ENCODE results near the gene ZNF646. TPM values are rescaled to one million over a fixed set of nuclear protein-coding genes. Genes with fewer than 3 reads are reported as not detected.

ZNF646 gene
- total RNA-seq, 1 experiment from 2014 or later, result 26.8 TPM

- no peak; the same call in 1 of the 2 replicates for TF ChIP-seq POLR2AphosphoS5 (IDR thresholded peaks at IDR 0.05; ENCODE audit: low read depth, low read length)
- no peak for TF ChIP-seq SIN3A (IDR thresholded peaks at IDR 0.05; ENCODE audit: borderline replicate concordance, insufficient read depth, low read depth, low read length)
- TF ChIP-seq CTCF (IDR thresholded peaks at IDR 0.05), result no peak
- TF ChIP-seq REST (IDR thresholded peaks at IDR 0.05; ENCODE audit: insufficient read depth in 1 of 2, low read depth in 2 of 2, low read length in 1 of 2), result no peak
- TF ChIP-seq TCF7L2 (IDR thresholded peaks at IDR 0.05; ENCODE audit: low read depth, low read length), result no peak
- H3K4me3 ChIP-seq (ENCODE audit: low read depth in 2 of 2, low read length in 2 of 2), result no peak overlapping the region
- BruUV-seq (replicated peaks), result no TSS peak
- POLR2A ChIA-PET, result interaction anchor here (1.7 kb wide), 1 partner anchor 8 kb away, joined by 4 read pairs; the partner anchor contains the start of gene KAT8
- CTCF ChIA-PET, result no interaction called here
- no peaks in the 10 kb centered on the region for H3K4me1 ChIP-seq (ENCODE audit: control insufficient read depth, insufficient read depth, low read length)
- peaks cover 3% of the 10 kb centered on the region; the same call in 1 of the 2 replicates for H3K36me3 ChIP-seq (ENCODE audit: control insufficient read depth, insufficient read depth, low read length)
- H3K9me3 ChIP-seq (ENCODE audit: control insufficient read depth, insufficient read depth, low read depth, low read length), result no peaks in the 10 kb centered on the region
- no peak overlapping the region for H3K27ac ChIP-seq (ENCODE audit: low read length)
- in situ Hi-C loops (cut with HindIII; ENCODE audit: low pct_unique_long_range_greater_than_20kb, low sequenced_read_pairs), result no loop called here
- no peak for DNase-seq (ENCODE audit: low read depth, low spot score)
- intact Hi-C loops (cut with micrococcal nuclease; ENCODE audit: unreplicated experiment), result no loop called here
- no peak for ATAC-seq
- H3K27me3 ChIP-seq (ENCODE audit: control insufficient read depth, insufficient read depth, low read length), result no peaks in the 10 kb centered on the region
Observed at GRCh38 chr16:31125844-31126243, 51.6 kb downstream of the ZNF646 start.

GRCh38 chr16:31127182-31127581, 53.0 kb downstream of the ZNF646 start:
- POLR2A ChIA-PET, result interaction anchor here (1.7 kb wide), 1 partner anchor 9 kb away, joined by 4 read pairs; the partner anchor contains the start of gene KAT8
- H3K9me3 ChIP-seq (ENCODE audit: control insufficient read depth, insufficient read depth, low read depth, low read length), result no peaks in the 10 kb centered on the region
- DNase-seq (ENCODE audit: low read depth, low spot score) (no peak), ATAC-seq (no peak)
- TF ChIP-seq POLR2AphosphoS5 (IDR thresholded peaks at IDR 0.05; ENCODE audit: low read depth, low read length) (no peak), REST (IDR thresholded peaks at IDR 0.05; ENCODE audit: insufficient read depth in 1 of 2, low read depth in 2 of 2, low read length in 1 of 2) (no peak), TCF7L2 (IDR thresholded peaks at IDR 0.05; ENCODE audit: low read depth, low read length) (no peak), CTCF (IDR thresholded peaks at IDR 0.05) (no peak), SIN3A (IDR thresholded peaks at IDR 0.05; ENCODE audit: borderline replicate concordance, insufficient read depth, low read depth, low read length) (no peak)
- H3K36me3 ChIP-seq (ENCODE audit: control insufficient read depth, insufficient read depth, low read length), result no peaks in the 10 kb centered on the region
- CTCF ChIA-PET, result no interaction called here
- no peaks in the 10 kb centered on the region for H3K4me1 ChIP-seq (ENCODE audit: control insufficient read depth, insufficient read depth, low read length)
- BruUV-seq (replicated peaks), result no TSS peak
- intact Hi-C loops (cut with micrococcal nuclease; ENCODE audit: unreplicated experiment), result no loop called here
- H3K27me3 ChIP-seq (ENCODE audit: control insufficient read depth, insufficient read depth, low read length), result no peaks in the 10 kb centered on the region
- no peak overlapping the region for H3K27ac ChIP-seq (ENCODE audit: low read length)
- no peak overlapping the region for H3K4me3 ChIP-seq (ENCODE audit: low read depth in 2 of 2, low read length in 2 of 2)
- in situ Hi-C loops (cut with HindIII; ENCODE audit: low pct_unique_long_range_greater_than_20kb, low sequenced_read_pairs), result no loop called here

Measured in Panc1 (cell line).